ENCODE data around the gene ARL5C.

GRCh38 chr17:39147221-39148185, 18.5 kb downstream of the ARL5C start:
- TF ChIP-seq EZH2phosphoT487 (IDR thresholded peaks at IDR 0.05; ENCODE audit: insufficient read depth, low read depth) (no peak), EZH2 (IDR thresholded peaks at IDR 0.05; ENCODE audit: insufficient read depth, poor library complexity, severe bottlenecking) (no peak)
